Stomach (tissue), 9 donors: ENCODE data around the gene LYRM4. TPM values are rescaled to one million over a fixed set of nuclear protein-coding genes. Genes with fewer than 3 reads are reported as not detected.

Experiments used
- DNase-seq, 2 donors: peaks; one replicate each; pipeline versions ENCODE4 v3.0.0 to v3.0.0-alpha.2; 2013 to 2019
- H3K27ac ChIP-seq, 5 donors: fragments of 200-600 bp in 4 of 5; sonication (generic) in 4 of 5; one replicate each; pipeline ENCODE4 v1.5.1; 2013 to 2019; ENCODE audit warnings: mild to moderate bottlenecking in 1 of 5, moderate library complexity in 1 of 5
- H3K27me3 ChIP-seq, 3 donors: fragments of 200-600 bp; sonication (generic); one replicate each; pipeline ENCODE4 v1.5.1; 2017 to 2019; ENCODE audit warnings: mixed run types in 1 of 3
- H3K36me3 ChIP-seq, 4 donors: fragments of 200-600 bp; sonication (generic); 1 replicate in 3 of 4; 2 replicates in 1 of 4; pipeline ENCODE4 v1.5.1; 2016 to 2019
- H3K4me1 ChIP-seq, 4 donors: fragments of 200-600 bp; sonication (generic); one replicate each; pipeline ENCODE4 v1.5.1; 2016 to 2019
- H3K4me3 ChIP-seq, 4 donors: fragments of 200-600 bp; sonication (generic) in 3 of 4; one replicate each; pipeline ENCODE4 v1.5.1; 2016 to 2019; ENCODE audit warnings: mild to moderate bottlenecking in 1 of 4
- H3K9me3 ChIP-seq, 4 donors: fragments of 200-600 bp; sonication (generic); one replicate each; pipeline ENCODE4 v1.5.1; 2016 to 2019
- EP300 ChIP-seq: sonication (generic); formaldehyde crosslinking; IDR thresholded peaks from one replicate; pipeline ENCODE4 v1.6.1; 2017; ENCODE audit warnings: antibody characterized with exemption
- POLR2A ChIP-seq, 4 donors: fragments of 450-650 bp; IDR thresholded peaks; one replicate each; pipeline ENCODE4 v1.6.1; 2016; ENCODE audit warnings: antibody characterized with exemption in 4 of 4, control low read depth in 2 of 4, mild to moderate bottlenecking in 1 of 4, moderate library complexity in 1 of 4
- POLR2AphosphoS5 ChIP-seq, 3 donors: sonication (generic); formaldehyde crosslinking; IDR thresholded peaks; one replicate each; pipeline ENCODE4 v1.6.1; 2016; ENCODE audit warnings: antibody characterized with exemption in 3 of 3
- WGBS, 5 donors: extraction: QIAGEN DNeasy Blood & Tissue Kit in 3 of 5; methylation state at CpG; one replicate each; pipeline versions ENCODE4 v1.1.5 to v1.1.7; 2013 to 2018; 5-methylcytosine and 5-hydroxymethylcytosine counted together
- intact Hi-C: fragments of 100-400 bp; cut with DNase I; formaldehyde crosslinking; loops from one replicate; pipeline ENCODE4 v1.15.1; 2023; ENCODE audit warnings: low total_unique reads
- polyA plus RNA-seq, 3 donors: library from polyadenylated mRNA; stranded (reverse); fragments of 200-250 nt; gene quantifications; one replicate each; pipeline ENCODE4 v1.2.3, GENCODE V29; 2013
- total RNA-seq, 5 donors: library from RNA; depleted of rRNA; stranded (reverse); fragments of >200 nt; gene quantifications; one replicate each; pipeline versions ENCODE4 v1.1.0 to v1.2.3, GENCODE V29; 2014 to 2016
- TF ChIP-seq, protein P1 (sequence below), 7 experiments: fragments of 450-650 bp in 4 of 7; fragments of 200-600 bp in 3 of 7; sonication (generic) in 3 of 7; IDR thresholded peaks; one replicate each; pipeline ENCODE4 v1.5.1; 2016 to 2019; ENCODE audit warnings: antibody characterized with exemption in 7 of 7, control low read depth in 2 of 7, mild to moderate bottlenecking in 1 of 7
- donor health status: healthy with polysubstance abuse.
- donor health status: Bipolar disorder and iron deficiency.
- donor health status: healthy.

LYRM4 gene
- total and polyA plus RNA-seq, 8 donors = 0.58 to 31.4 (median 18.5) TPM; not detected in 1

DNA sequence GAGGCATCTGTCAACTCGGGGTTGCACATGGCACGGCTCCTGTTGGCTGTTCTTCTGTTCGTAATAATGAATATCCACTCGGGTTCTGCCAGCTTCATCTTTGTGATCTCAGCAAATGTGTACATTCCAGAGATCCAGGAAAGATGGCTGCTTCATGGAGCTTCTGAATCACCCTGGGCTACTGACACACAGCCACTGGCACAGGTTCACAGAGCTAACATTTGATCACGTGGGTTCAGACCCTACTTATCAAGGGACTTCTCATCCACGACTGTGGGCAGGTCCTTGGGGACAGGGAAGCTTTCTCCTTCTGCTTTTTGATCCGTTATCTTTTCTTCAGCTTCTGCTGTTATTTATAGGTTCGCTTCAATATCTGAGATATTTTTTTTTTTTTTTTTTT, 157.5 kb downstream of the LYRM4 start:
- H3K36me3 ChIP-seq = peaks cover 0 to 3% (median 0%) of the 10 kb centered on the region in 4 donors
- no peaks in the 10 kb centered on the region for H3K9me3 ChIP-seq
- no peak overlapping the region for H3K4me3 ChIP-seq
- TF ChIP-seq, protein P1, sequence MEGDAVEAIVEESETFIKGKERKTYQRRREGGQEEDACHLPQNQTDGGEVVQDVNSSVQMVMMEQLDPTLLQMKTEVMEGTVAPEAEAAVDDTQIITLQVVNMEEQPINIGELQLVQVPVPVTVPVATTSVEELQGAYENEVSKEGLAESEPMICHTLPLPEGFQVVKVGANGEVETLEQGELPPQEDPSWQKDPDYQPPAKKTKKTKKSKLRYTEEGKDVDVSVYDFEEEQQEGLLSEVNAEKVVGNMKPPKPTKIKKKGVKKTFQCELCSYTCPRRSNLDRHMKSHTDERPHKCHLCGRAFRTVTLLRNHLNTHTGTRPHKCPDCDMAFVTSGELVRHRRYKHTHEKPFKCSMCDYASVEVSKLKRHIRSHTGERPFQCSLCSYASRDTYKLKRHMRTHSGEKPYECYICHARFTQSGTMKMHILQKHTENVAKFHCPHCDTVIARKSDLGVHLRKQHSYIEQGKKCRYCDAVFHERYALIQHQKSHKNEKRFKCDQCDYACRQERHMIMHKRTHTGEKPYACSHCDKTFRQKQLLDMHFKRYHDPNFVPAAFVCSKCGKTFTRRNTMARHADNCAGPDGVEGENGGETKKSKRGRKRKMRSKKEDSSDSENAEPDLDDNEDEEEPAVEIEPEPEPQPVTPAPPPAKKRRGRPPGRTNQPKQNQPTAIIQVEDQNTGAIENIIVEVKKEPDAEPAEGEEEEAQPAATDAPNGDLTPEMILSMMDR (IDR thresholded peaks at IDR 0.05) = no peak
- no peak for TF ChIP-seq EP300
- TF ChIP-seq POLR2A (IDR thresholded peaks at IDR 0.05) = no peak
- no peak for TF ChIP-seq POLR2AphosphoS5 (IDR thresholded peaks at IDR 0.05)
- no peaks in the 10 kb centered on the region for H3K4me1 ChIP-seq
- no peak overlapping the region for H3K27ac ChIP-seq
- WGBS, 5 donors = 80 to 90% (median 88%) methylated on average over 8 of the region's 8 CpGs
- intact Hi-C loops = no loop called here
- H3K27me3 ChIP-seq = no peaks in the 10 kb centered on the region
- no peak for DNase-seq

DNA sequence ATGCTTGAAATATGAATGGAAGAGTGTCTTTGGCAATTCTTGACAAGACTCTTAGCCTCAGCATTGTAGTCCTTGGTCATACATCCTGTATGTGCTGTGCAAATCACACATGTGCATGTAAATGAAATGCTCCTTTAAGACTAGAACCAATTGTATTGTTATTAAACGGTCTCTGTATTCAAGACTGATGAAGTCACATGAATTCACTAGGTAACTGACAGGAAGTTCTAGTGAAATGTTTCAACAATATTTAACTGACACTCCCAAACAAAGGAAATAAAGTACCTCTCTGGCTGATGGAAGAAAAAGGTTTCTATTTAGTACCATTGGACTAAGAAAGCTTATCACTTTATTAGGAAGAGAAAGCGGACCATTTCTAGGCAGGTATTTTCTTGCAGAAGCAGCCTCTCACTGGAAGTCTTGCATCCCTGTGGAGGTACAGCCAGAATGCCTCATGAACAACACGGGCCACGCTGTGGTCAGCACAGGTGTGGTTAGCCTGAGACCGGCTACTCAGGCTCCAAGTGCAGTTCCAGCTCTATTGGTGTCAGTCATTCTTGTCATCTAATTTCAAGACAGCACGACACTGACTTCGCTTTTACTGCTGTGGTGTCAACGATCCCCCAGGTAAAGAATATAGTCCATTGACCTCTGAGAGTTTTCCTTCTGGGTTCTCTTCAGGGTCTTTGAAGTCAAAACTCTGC, 158.3 kb downstream of the LYRM4 start:
- intact Hi-C loops = no loop called here
- H3K4me3 ChIP-seq = no peak overlapping the region
- no peak overlapping the region for H3K27ac ChIP-seq
- H3K27me3 ChIP-seq = no peaks in the 10 kb centered on the region
- H3K9me3 ChIP-seq = no peaks in the 10 kb centered on the region
- H3K36me3 ChIP-seq = no peaks in the 10 kb centered on the region
- no peak for DNase-seq
- TF ChIP-seq EP300 = no peak
- no peak for TF ChIP-seq POLR2A (IDR thresholded peaks at IDR 0.05)
- TF ChIP-seq, protein P1 (IDR thresholded peaks at IDR 0.05) = no peak
- TF ChIP-seq POLR2AphosphoS5 (IDR thresholded peaks at IDR 0.05) = no peak
- H3K4me1 ChIP-seq = no peaks in the 10 kb centered on the region
- WGBS, 5 donors = 84 to 89% (median 86%) methylated on average over 8 of the region's 8 CpGs

DNA sequence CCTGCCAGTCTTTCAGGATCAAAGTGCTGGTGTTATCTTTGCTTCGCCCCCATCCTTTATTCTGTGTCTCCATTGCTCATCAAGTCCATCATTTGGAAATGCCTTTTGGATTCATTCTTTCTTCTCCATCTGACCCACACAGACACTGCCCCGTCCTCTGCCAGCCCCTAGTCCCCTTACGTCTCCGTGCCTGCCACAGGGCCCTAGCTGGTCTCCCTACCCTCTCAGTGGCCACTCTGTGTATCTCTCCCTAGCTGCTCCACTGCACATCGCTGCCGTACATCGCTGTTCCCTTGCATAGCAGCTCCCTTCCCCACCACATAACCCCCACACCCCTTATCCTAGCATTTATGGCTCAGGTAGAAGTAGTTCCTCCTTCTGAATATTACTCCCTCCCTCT, 159.9 kb downstream of the LYRM4 start:
- H3K4me1 ChIP-seq = no peaks in the 10 kb centered on the region
- peak in 1 of 2 donors; percentile 1 for DNase-seq
- TF ChIP-seq EP300 = no peak
- TF ChIP-seq POLR2A (IDR thresholded peaks at IDR 0.05) = no peak
- no peak for TF ChIP-seq POLR2AphosphoS5 (IDR thresholded peaks at IDR 0.05)
- TF ChIP-seq, protein P1 (IDR thresholded peaks at IDR 0.05) = no peak
- intact Hi-C loops = no loop called here
- H3K4me3 ChIP-seq = no peak overlapping the region
- no peaks in the 10 kb centered on the region for H3K27me3 ChIP-seq
- no peak overlapping the region for H3K27ac ChIP-seq
- H3K36me3 ChIP-seq = no peaks in the 10 kb centered on the region
- 90 to 96% (median 94%) methylated on average over 7 of the region's 7 CpGs for WGBS, 5 donors
- no peaks in the 10 kb centered on the region for H3K9me3 ChIP-seq

DNA sequence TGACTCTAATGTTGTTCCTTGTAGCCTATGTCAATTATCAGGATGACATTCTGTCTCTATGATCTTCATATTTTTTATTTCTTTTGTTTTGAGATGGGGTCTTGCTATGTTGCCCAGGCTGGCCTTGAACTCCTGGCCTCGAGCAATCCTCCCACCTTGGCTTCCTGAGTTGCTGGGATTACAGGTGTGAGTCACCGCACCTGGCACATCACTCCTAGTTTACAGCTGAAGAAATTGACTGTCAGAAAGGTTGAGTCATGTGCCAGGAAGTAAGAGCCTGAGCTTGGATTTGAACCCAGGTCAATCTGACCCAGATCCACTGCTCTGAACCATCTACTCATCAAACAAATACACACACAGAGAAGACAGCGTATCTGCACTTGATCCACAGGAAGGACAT, 161.2 kb downstream of the LYRM4 start:
- WGBS, 5 donors = 86 to 100% (median 95%) methylated on average over 3 of the region's 3 CpGs
- Histone ChIP-seq H3K36me3 (no peaks in the 10 kb centered on the region), H3K27ac (no peak overlapping the region), H3K27me3 (no peaks in the 10 kb centered on the region), H3K4me1 (no peaks in the 10 kb centered on the region), H3K4me3 (no peak overlapping the region), H3K9me3 (no peaks in the 10 kb centered on the region)
- TF ChIP-seq EP300 (no peak), POLR2AphosphoS5 (IDR thresholded peaks at IDR 0.05) (no peak), POLR2A (IDR thresholded peaks at IDR 0.05) (no peak)
- TF ChIP-seq, protein P1 (IDR thresholded peaks at IDR 0.05) = no peak
- intact Hi-C loops = no loop called here
- no peak for DNase-seq
